ENCODE results near the gene EPB41L2.
"Not testable (repeated sequence)": the region's sequence is repeated elsewhere in the genome, so short reads cannot be mapped to it uniquely, and the experiment has no call there.

Gene EPB41L2

GRCh38 chr6:131013495-131013894 lies 49.5 kb downstream of the EPB41L2 start:
- TF ChIP-seq CTCF (IDR thresholded peaks at IDR 0.05; ENCODE audit: borderline replicate concordance, control extremely low read depth, extremely low read depth, insufficient read depth, missing control alignments), result no peak
- in situ Hi-C loops (cut with MboI; ENCODE audit: low sequenced_read_pairs, unreplicated experiment), result no loop called here
- DNase-seq (ENCODE audit: low spot score), result no peak

GRCh38 chr6:131009790-131010189 lies 53.3 kb downstream of the EPB41L2 start:
- in situ Hi-C loops (cut with MboI; ENCODE audit: low sequenced_read_pairs, unreplicated experiment), result no loop called here
- DNase-seq (ENCODE audit: low spot score), result no peak
- TF ChIP-seq CTCF (IDR thresholded peaks at IDR 0.05; ENCODE audit: borderline replicate concordance, control extremely low read depth, extremely low read depth, insufficient read depth, missing control alignments), result no peak

- DNase-seq (ENCODE audit: low spot score); in situ Hi-C loops (cut with MboI; ENCODE audit: low sequenced_read_pairs, unreplicated experiment): not testable (repeated sequence)
Measured at GRCh38 chr6:131008965-131009364, 54.1 kb downstream of the EPB41L2 start.

- DNase-seq (ENCODE audit: low spot score); in situ Hi-C loops (cut with MboI; ENCODE audit: low sequenced_read_pairs, unreplicated experiment): not testable (repeated sequence)
Measured at GRCh38 chr6:131007964-131008363, 55.1 kb downstream of the EPB41L2 start.

GRCh38 chr6:131007286-131007685 lies 55.8 kb downstream of the EPB41L2 start:
- in situ Hi-C loops (cut with MboI; ENCODE audit: low sequenced_read_pairs, unreplicated experiment), result no loop called here

GRCh38 chr6:131005439-131006016 lies 57.5 kb downstream of the EPB41L2 start:
- no peak for DNase-seq (ENCODE audit: low spot score)
- TF ChIP-seq CTCF (IDR thresholded peaks at IDR 0.05; ENCODE audit: borderline replicate concordance, control extremely low read depth, extremely low read depth, insufficient read depth, missing control alignments), result no peak
- in situ Hi-C loops (cut with MboI; ENCODE audit: low sequenced_read_pairs, unreplicated experiment), result no loop called here

More at GRCh38 chr6:131007286-131007685, 55.8 kb downstream of the EPB41L2 start:
- TF ChIP-seq CTCF (IDR thresholded peaks at IDR 0.05; ENCODE audit: borderline replicate concordance, control extremely low read depth, extremely low read depth, insufficient read depth, missing control alignments), result no peak
- DNase-seq (ENCODE audit: low spot score), result no peak

GRCh38 chr6:131004936-131005335 lies 58.1 kb downstream of the EPB41L2 start:
- no peak for DNase-seq (ENCODE audit: low spot score)
- in situ Hi-C loops (cut with MboI; ENCODE audit: low sequenced_read_pairs, unreplicated experiment), result no loop called here
- TF ChIP-seq CTCF (IDR thresholded peaks at IDR 0.05; ENCODE audit: borderline replicate concordance, control extremely low read depth, extremely low read depth, insufficient read depth, missing control alignments), result no peak

- no peak for TF ChIP-seq CTCF (IDR thresholded peaks at IDR 0.05; ENCODE audit: borderline replicate concordance, control extremely low read depth, extremely low read depth, insufficient read depth, missing control alignments)
- in situ Hi-C loops (cut with MboI; ENCODE audit: low sequenced_read_pairs, unreplicated experiment), result no loop called here
- no peak for DNase-seq (ENCODE audit: low spot score)
Measured at GRCh38 chr6:131004387-131004755, 58.7 kb downstream of the EPB41L2 start.

Data from GM13976 (cell line).